A549 (cell line): Measurements from ENCODE around the gene ZNF436. TPM values are rescaled to one million over a fixed set of nuclear protein-coding genes. Genes with fewer than 3 reads are reported as not detected.

Experiments used
- ATAC-seq, 2 experiments: fragments of 200-7000 bp in 1 of 2; fragments of >200 bp in 1 of 2; cut with Nextera tagmentation in 1 of 2; cut with Tn5 transposase in 1 of 2; 3 replicates each; pipeline versions ENCODE4 v1.8.0 to v1.9.1; 2018 to 2020; ENCODE audit warnings: mild to moderate bottlenecking in 1 of 2, moderate library complexity in 1 of 2
- CTCF ChIA-PET: fragments of 300-600 bp; sonication (Branson Sonifier 250); formaldehyde crosslinking; extraction: SDS; loops from one replicate; lab custom pipeline; 2021; ENCODE audit warnings: antibody characterized with exemption, inconsistent platforms; lab: Yijun Ruan, JAX
- POLR2A ChIA-PET: fragments of 350-600 bp; formaldehyde crosslinking; extraction: SDS; loops from one replicate; lab custom pipeline; 2021; ENCODE audit warnings: antibody characterized with exemption, inconsistent platforms; lab: Yijun Ruan, JAX
- DNase-seq, 2 experiments: peaks; one replicate each; pipeline versions ENCODE4 v3.0.0 to v3.0.0-alpha.2; 2011 to 2016; ENCODE audit warnings: low read depth in 1 of 2, low spot score in 1 of 2
- FAIRE-seq: peaks from 2 replicates; lab custom pipeline; 2011; peaks lifted over from hg19 to GRCh38; lab: Jason Lieb, UNC
- H3K27ac ChIP-seq, 2 experiments: fragments of >200 bp; sonication (Bioruptor Twin); formaldehyde crosslinking; 3 replicates each; pipeline ENCODE4 v1.5.1; 2016 to 2017
- H3K4me1 ChIP-seq: fragments of >200 bp; sonication (Bioruptor Twin); formaldehyde crosslinking; 3 replicates; pipeline ENCODE4 v1.6.1; 2016
- H3K4me2 ChIP-seq: fragments of >200 bp; sonication (Bioruptor Twin); formaldehyde crosslinking; 3 replicates; pipeline ENCODE4 v1.6.1; 2016
- H3K4me3 ChIP-seq: fragments of >200 bp; sonication (Bioruptor Twin); formaldehyde crosslinking; 3 replicates; pipeline ENCODE4 v1.5.1; 2016
- H3K9me3 ChIP-seq: fragments of >200 bp; sonication (Bioruptor Twin); formaldehyde crosslinking; 3 replicates; pipeline ENCODE4 v1.6.1; 2016
- ATOH8 ChIP-seq: fragments of 250-450 bp; sonication (Bioruptor Pico); IDR thresholded peaks from 2 replicates; pipeline ENCODE4 v1.5.0; 2020; ENCODE audit warnings: low read depth, mild to moderate bottlenecking, moderate library complexity
- BCL3 ChIP-seq: fragments of >200 bp; sonication (Bioruptor Twin); formaldehyde crosslinking; IDR thresholded peaks from 3 replicates; pipeline ENCODE4 v1.6.1; 2016
- CHD4 ChIP-seq: fragments of 200-600 bp; sonication (generic); IDR thresholded peaks from 2 replicates; pipeline ENCODE4 v1.6.1; 2016; ENCODE audit warnings: antibody characterized with exemption, mild to moderate bottlenecking, borderline replicate concordance
- CTCF ChIP-seq: fragments of >200 bp; sonication (Bioruptor Twin); formaldehyde crosslinking; IDR thresholded peaks from 3 replicates; pipeline ENCODE4 v1.5.1; 2016
- EHMT2 ChIP-seq: fragments of 200-600 bp; sonication (generic); IDR thresholded peaks from 2 replicates; pipeline ENCODE4 v1.6.1; 2016; ENCODE audit warnings: antibody characterized with exemption, low read depth, mild to moderate bottlenecking, moderate library complexity
- ELK1 ChIP-seq: fragments of 150-350 bp; IDR thresholded peaks from 2 replicates; pipeline ENCODE4 v1.6.1; 2014; ENCODE audit warnings: low read depth, mild to moderate bottlenecking, low read length
- FOSL2 ChIP-seq, 2 experiments: fragments of 450-650 bp in 1 of 2; fragments of >200 bp in 1 of 2; sonication (Bioruptor Twin) in 1 of 2; formaldehyde crosslinking; IDR thresholded peaks; 2 replicates each; pipeline versions ENCODE4 v1.5.0 to v1.6.1; 2016 to 2020; ENCODE audit warnings: mild to moderate bottlenecking in 1 of 2, moderate library complexity in 1 of 2
- HOXB13 ChIP-seq: fragments of 250-450 bp; sonication (Bioruptor Pico); IDR thresholded peaks from 2 replicates; pipeline ENCODE4 v1.5.0; 2020; ENCODE audit warnings: low read depth, mild to moderate bottlenecking, moderate library complexity
- MAFK ChIP-seq: fragments of 450-650 bp; IDR thresholded peaks from 2 replicates; pipeline ENCODE4 v1.6.1; 2014; ENCODE audit not compliant: partially characterized antibody
- MYC ChIP-seq: IDR thresholded peaks from 2 replicates; pipeline ENCODE4 v1.6.1; 2012; ENCODE audit warnings: mild to moderate bottlenecking, inconsistent platforms, low read length, improper control_type of control experiment, borderline replicate concordance
- NFE2L2 ChIP-seq: fragments of 150-350 bp; conservative IDR thresholded peaks from 2 replicates; pipeline ENCODE4 v1.6.1; 2014; ENCODE audit warnings: low read length
- NPAS2 ChIP-seq: fragments of 250-450 bp; sonication (Bioruptor Pico); IDR thresholded peaks from 2 replicates; pipeline ENCODE4 v1.8.0; 2022; ENCODE audit warnings: mild to moderate bottlenecking, moderate library complexity, borderline replicate concordance
- POLR2A ChIP-seq: IDR thresholded peaks from 2 replicates; pipeline ENCODE4 v1.6.1; 2012; ENCODE audit warnings: mild to moderate bottlenecking, low read length
- RAD21 ChIP-seq, 2 experiments: fragments of >200 bp in 1 of 2; sonication (Bioruptor Twin) in 1 of 2; formaldehyde crosslinking in 1 of 2; IDR thresholded peaks in 1 of 2; conservative IDR thresholded peaks in 1 of 2; 2 replicates in 1 of 2; 3 replicates in 1 of 2; pipeline ENCODE4 v1.6.1; 2012 to 2018; ENCODE audit warnings: inconsistent platforms in 1 of 2
- RNF2 ChIP-seq: fragments of 200-600 bp; sonication (generic); IDR thresholded peaks from 2 replicates; pipeline ENCODE4 v1.6.1; 2016; ENCODE audit warnings: low read depth, mild to moderate bottlenecking, antibody characterized with exemption, moderate library complexity, borderline replicate concordance
- USF2 ChIP-seq: fragments of 450-650 bp; IDR thresholded peaks from 2 replicates; pipeline ENCODE4 v1.6.1; 2014; ENCODE audit warnings: antibody characterized with exemption
- ZSCAN20 ChIP-seq: fragments of 250-450 bp; sonication (Bioruptor Pico); IDR thresholded peaks from 2 replicates; pipeline ENCODE4 v1.8.0; 2022; ENCODE audit warnings: mild to moderate bottlenecking, moderate library complexity
- WGBS: methylation state at CpG from one replicate; pipeline ENCODE4 v1.1.6; 2017; ENCODE audit errors: missing lambda C conversion rate; 5-methylcytosine and 5-hydroxymethylcytosine counted together
- polyA plus RNA-seq, 4 experiments: library from polyadenylated mRNA; depleted of rRNA in 3 of 4; stranded (reverse); fragments of >200 nt; fragmentation: RNase III in 1 of 4; extraction: RNeasy Plus Mini Kit Qiagen cat#74134 plus additional on column Dnase treatment in 1 of 4; gene quantifications; 2 replicates in 3 of 4; 3 replicates in 1 of 4; pipeline ENCODE4 v1.2.3, GENCODE V29; 2011 to 2017

The ZNF436 gene
- polyA plus RNA-seq, 2 of the 4 experiments (the other 2 are of a cell fraction), result 4.7 to 7.5 TPM

- H3K27ac ChIP-seq, result no peak overlapping the region
- H3K4me2 ChIP-seq, result no peak overlapping the region
- POLR2A ChIA-PET, result no interaction called here
- no peak overlapping the region for H3K4me3 ChIP-seq
- WGBS, result 88% methylated on average over 7 of the region's 7 CpGs
- ATAC-seq, result no peak
- peaks cover 7% of the 10 kb centered on the region for H3K4me1 ChIP-seq
- TF ChIP-seq ZSCAN20 (CRISPR knock-in tag) (no peak), POLR2A (no peak), NPAS2 (CRISPR knock-in tag) (no peak), RAD21 (conservative IDR thresholded peaks at IDR 0.05 in 1 of 2, IDR thresholded peaks at IDR 0.05 in 1 of 2) (no peak), BCL3 (no peak), USF2 (no peak), EHMT2 (no peak), NFE2L2 (no peak), FOSL2 (IDR thresholded peaks at IDR 0.05) (no peak), FOSL2 (CRISPR knock-in tag; IDR thresholded peaks at IDR 0.05) (no peak), CHD4 (no peak)
- FAIRE-seq, result no peak
- H3K9me3 ChIP-seq, result no peaks in the 10 kb centered on the region
- no peak for DNase-seq
- CTCF ChIA-PET, result no interaction called here
Measured at GRCh38 chr1:23397908-23398307, 28.3 kb upstream of the ZNF436 start.

- DNase-seq (no peak), ATAC-seq (no peak), FAIRE-seq (no peak)
- no peaks in the 10 kb centered on the region for H3K9me3 ChIP-seq
- TF ChIP-seq HOXB13 (CRISPR knock-in tag), result no peak
- no peak overlapping the region for H3K4me2 ChIP-seq
- no peaks in the 10 kb centered on the region for H3K4me1 ChIP-seq
- H3K4me3 ChIP-seq, result no peak overlapping the region
- H3K27ac ChIP-seq, result no peak overlapping the region
- 69% methylated on average over 2 of the region's 2 CpGs for WGBS
- ChIA-PET POLR2A (no interaction called here), CTCF (no interaction called here)
Measured at GRCh38 chr1:23396380-23396779, 26.7 kb upstream of the ZNF436 start.

GRCh38 chr1:23395849-23396248 lies 26.2 kb upstream of the ZNF436 start:
- Histone ChIP-seq H3K4me2 (no peak overlapping the region), H3K9me3 (no peaks in the 10 kb centered on the region), H3K4me3 (no peak overlapping the region), H3K4me1 (no peaks in the 10 kb centered on the region), H3K27ac (no peak overlapping the region)
- WGBS, result 76% methylated on average over 4 of the region's 4 CpGs
- FAIRE-seq (no peak), DNase-seq (no peak), ATAC-seq (no peak)
- ChIA-PET CTCF (interaction anchor here (0.6 kb wide), 1 partner anchor 27 kb away, joined by 3 read pairs; no protein-coding TSS in a partner anchor), POLR2A (no interaction called here)
- TF ChIP-seq ELK1 (no peak), RNF2 (no peak), MYC (no peak), MAFK (peak; percentile 62), CTCF (no peak), ATOH8 (no peak)
